Measurements from ENCODE around the gene METTL1. TPM values are rescaled to one million over a fixed set of nuclear protein-coding genes. Genes with fewer than 3 reads are reported as not detected.

METTL1 gene
- total and polyA plus RNA-seq, 9 of the 15 experiments (the other 6 are each of a cell fraction or from before 2014, with no cell fraction given): 12.6 to 65.9 (median 39.2) TPM

- 55% methylated on average over 4 of the region's 4 CpGs for WGBS (ENCODE audit: insufficient coverage, low coverage, missing lambda C conversion rate)
- peaks cover 1 to 31% of the 10 kb centered on the region in 2 experiments; a peak in 4 of 5 replicates for H3K4me1 ChIP-seq (replicated peaks in 1 of 2; ENCODE audit: control insufficient read depth in 2 of 2, insufficient read depth in 2 of 2, low read length in 2 of 2)
- ChIA-PET POLR2A (interaction anchor here (1.3 to 2.3 kb wide), 2 partner anchors 11 to 17 kb away, joined by 4 to 11 read pairs; partner anchors contain the start of genes EEF1AKMT3, METTL1 and TSPAN31), CTCF (ENCODE audit: low intra/inter-chr PET ratio) (no interaction called here)
- H4K20me1 ChIP-seq (replicated peaks; ENCODE audit: control insufficient read depth, insufficient read depth, low read length): no peaks in the 10 kb centered on the region
- intact Hi-C loops (cut with micrococcal nuclease): no loop called here
- FAIRE-seq (no peak), DNase-seq (ENCODE audit: extremely low read depth in 1 of 4, low spot score in 3 of 4) (no peak), ATAC-seq (no peak)
- TF ChIP-seq ZNF77 (CRISPR knock-in tag; IDR thresholded peaks at IDR 0.05) (no peak), ZNF316 (IDR thresholded peaks at IDR 0.05) (peak; percentile 41; the same call in 1 of the 2 replicates), SMAD1 (IDR thresholded peaks at IDR 0.05; ENCODE audit: low read depth, low read length, partially characterized antibody) (no peak), NR2F6 (CRISPR knock-in tag; IDR thresholded peaks at IDR 0.05) (no peak), MAFF (IDR thresholded peaks at IDR 0.05; ENCODE audit: low read length) (0 out of 2 replicates have a peak, but pooled peaks have one; percentile 6), KDM2B (CRISPR knock-in tag; IDR thresholded peaks at IDR 0.05) (no peak)
- H2AFZ ChIP-seq (ENCODE audit: low read depth, low read length): no peak overlapping the region
- no peaks in the 10 kb centered on the region for H3K27me3 ChIP-seq (ENCODE audit: control insufficient read depth in 2 of 2, insufficient read depth in 2 of 2, low read length in 2 of 2)
- no peak overlapping the region for H3K4me3 ChIP-seq
- no peak overlapping the region for H3K9ac ChIP-seq (ENCODE audit: insufficient read depth in 1 of 2, low read depth in 2 of 2, low read length in 2 of 2)
- H3K79me2 ChIP-seq (ENCODE audit: control insufficient read depth, insufficient read depth, low read length): peaks cover 2% of the 10 kb centered on the region; the same call in 1 of the 3 replicates
- H3K9me3 ChIP-seq (replicated peaks; ENCODE audit: control insufficient read depth, insufficient read depth, low read depth, low read length): no peaks in the 10 kb centered on the region
- in situ Hi-C loops (cut with MboI): no loop called here
- no peak overlapping the region for H3K4me2 ChIP-seq (ENCODE audit: insufficient read depth, low read length)
- H3K36me3 ChIP-seq (ENCODE audit: control insufficient read depth, insufficient read depth, low read length): peaks cover 15% of the 10 kb centered on the region; the same call in 2 of the 3 replicates
- no peaks in the 10 kb centered on the region for H3K9me1 ChIP-seq (ENCODE audit: control insufficient read depth, insufficient read depth, low read length)
- BruUV-seq (replicated peaks): no TSS peak
- no peak overlapping the region for H3K27ac ChIP-seq (ENCODE audit: extremely low read depth, low read depth, low read length)
Measured at GRCh38 chr12:57761391-57761998, 10.4 kb downstream of the METTL1 start.

Measured in K562 (cell line).